ENCODE results near the gene RHD. TPM values are rescaled to one million over a fixed set of nuclear protein-coding genes. Genes with fewer than 3 reads are reported as not detected.
"Not testable (repeated sequence)": the region's sequence is repeated elsewhere in the genome, so short reads cannot be mapped to it uniquely, and the experiment has no call there.

The RHD gene
- total RNA-seq, 1 experiment from 2014 or later: not detected

DNA sequence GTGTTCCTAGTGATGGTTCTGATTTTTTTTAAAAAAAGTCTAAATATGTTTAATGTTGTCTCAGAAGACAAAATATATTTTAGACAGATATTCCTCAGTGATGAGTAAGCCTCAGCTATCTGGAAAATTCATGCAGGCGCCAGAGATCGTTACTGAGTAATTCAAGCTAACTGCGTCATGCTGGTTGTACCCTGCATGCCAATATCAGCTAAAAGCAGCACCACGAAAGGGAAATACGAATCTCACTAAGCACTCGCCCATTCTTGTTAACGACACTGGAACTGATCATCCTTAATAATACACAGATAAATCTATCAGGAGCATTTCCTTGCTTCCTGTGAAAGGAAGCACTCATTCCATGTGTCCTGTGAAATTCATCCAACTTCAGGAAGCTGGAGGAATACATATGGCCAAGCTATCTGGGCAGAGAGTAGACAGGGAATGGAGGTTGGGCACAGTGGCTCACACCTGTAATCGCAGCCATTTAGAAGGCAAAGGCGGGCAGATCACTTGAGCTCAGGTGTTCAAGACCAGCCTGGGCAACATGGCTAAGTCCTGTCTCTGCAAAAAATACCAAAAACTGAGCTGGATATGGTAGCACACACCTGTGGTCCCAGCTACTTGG, 48.1 kb downstream of the RHD start:
- POLR2A ChIA-PET (ENCODE audit: unreplicated experiment); H4K20me1 ChIP-seq (ENCODE audit: low read length); H3K27me3 ChIP-seq (ENCODE audit: low read length); H3K9ac ChIP-seq (ENCODE audit: low read length); DNase-seq; intact Hi-C loops (cut with micrococcal nuclease); H3K27ac ChIP-seq (ENCODE audit: low read length); BruUV-seq (replicated peaks); H3K79me2 ChIP-seq (ENCODE audit: low read length); H3K9me3 ChIP-seq (ENCODE audit: low read length); H3K4me2 ChIP-seq (ENCODE audit: low read length); H3F3A ChIP-seq (ENCODE audit: low read length, unreplicated experiment); H3K4me3 ChIP-seq (ENCODE audit: low read length); ATAC-seq; H3K36me3 ChIP-seq (ENCODE audit: low read depth, low read length); H2AFZ ChIP-seq (ENCODE audit: low read length); H3K9me2 ChIP-seq (replicated peaks; ENCODE audit: low read length); H3K4me1 ChIP-seq (ENCODE audit: insufficient read depth, low read length): not testable (repeated sequence)
- CTCF ChIA-PET: interaction anchor here (0.6 kb wide), 1 partner anchor 454 kb away, joined by 5 read pairs; no protein-coding TSS in a partner anchor

DNA sequence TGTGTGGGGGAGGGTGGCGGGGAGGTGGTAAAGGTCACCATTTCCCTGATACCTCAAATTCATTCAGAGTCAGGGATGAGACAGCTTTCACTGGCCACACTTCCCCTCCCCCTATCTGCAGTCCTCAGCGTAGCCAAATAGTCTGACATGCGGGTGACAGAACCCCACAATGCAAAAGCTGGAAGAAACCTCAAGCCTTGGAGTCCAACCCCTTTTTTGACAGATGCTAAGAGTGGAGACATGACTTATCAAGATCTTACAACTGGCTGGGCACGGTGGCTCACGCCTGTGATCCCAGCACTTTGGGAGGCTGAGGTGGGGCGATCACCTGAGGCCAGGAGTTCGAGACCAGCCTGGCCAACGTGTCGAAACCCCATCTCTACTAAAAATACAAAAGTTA, 49.8 kb downstream of the RHD start:
- H3F3A ChIP-seq (ENCODE audit: low read length, unreplicated experiment); H3K36me3 ChIP-seq (ENCODE audit: low read depth, low read length); H3K4me3 ChIP-seq (ENCODE audit: low read length); POLR2A ChIA-PET (ENCODE audit: unreplicated experiment); H2AFZ ChIP-seq (ENCODE audit: low read length); H3K9me2 ChIP-seq (replicated peaks; ENCODE audit: low read length); CTCF ChIA-PET; H3K27me3 ChIP-seq (ENCODE audit: low read length); H3K9me3 ChIP-seq (ENCODE audit: low read length); H3K4me1 ChIP-seq (ENCODE audit: insufficient read depth, low read length); intact Hi-C loops (cut with micrococcal nuclease); BruUV-seq (replicated peaks); H3K79me2 ChIP-seq (ENCODE audit: low read length); DNase-seq; H3K4me2 ChIP-seq (ENCODE audit: low read length); H3K9ac ChIP-seq (ENCODE audit: low read length); H4K20me1 ChIP-seq (ENCODE audit: low read length); ATAC-seq; H3K27ac ChIP-seq (ENCODE audit: low read length): not testable (repeated sequence)

DNA sequence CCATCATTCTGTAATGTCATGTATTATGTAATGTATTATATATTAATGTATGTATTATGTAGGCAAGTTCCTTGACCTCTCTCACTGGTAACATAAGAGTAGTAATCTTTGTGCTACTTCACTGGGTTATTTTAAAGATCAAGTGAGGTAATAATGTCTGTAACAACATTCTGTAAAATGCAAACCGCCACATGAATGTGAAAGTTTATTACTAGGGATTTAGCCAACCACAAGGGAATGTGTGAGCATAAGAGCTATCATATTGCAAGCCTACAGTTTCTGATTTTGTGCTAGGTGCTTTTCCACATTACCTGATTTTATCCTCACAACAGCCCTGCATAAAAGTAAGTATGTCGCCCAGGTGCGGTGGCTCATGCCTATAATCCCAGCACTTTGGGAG, 52.1 kb downstream of the RHD start:
- POLR2A ChIA-PET (ENCODE audit: unreplicated experiment); H3K27me3 ChIP-seq (ENCODE audit: low read length); ATAC-seq; H3K27ac ChIP-seq (ENCODE audit: low read length); H3K4me2 ChIP-seq (ENCODE audit: low read length); intact Hi-C loops (cut with micrococcal nuclease); H3K4me3 ChIP-seq (ENCODE audit: low read length); DNase-seq; H3K79me2 ChIP-seq (ENCODE audit: low read length); H3K9ac ChIP-seq (ENCODE audit: low read length); H2AFZ ChIP-seq (ENCODE audit: low read length); H3K4me1 ChIP-seq (ENCODE audit: insufficient read depth, low read length); H3K36me3 ChIP-seq (ENCODE audit: low read depth, low read length); BruUV-seq (replicated peaks); H4K20me1 ChIP-seq (ENCODE audit: low read length); H3F3A ChIP-seq (ENCODE audit: low read length, unreplicated experiment); H3K9me2 ChIP-seq (replicated peaks; ENCODE audit: low read length); H3K9me3 ChIP-seq (ENCODE audit: low read length); CTCF ChIA-PET: not testable (repeated sequence)

DNA sequence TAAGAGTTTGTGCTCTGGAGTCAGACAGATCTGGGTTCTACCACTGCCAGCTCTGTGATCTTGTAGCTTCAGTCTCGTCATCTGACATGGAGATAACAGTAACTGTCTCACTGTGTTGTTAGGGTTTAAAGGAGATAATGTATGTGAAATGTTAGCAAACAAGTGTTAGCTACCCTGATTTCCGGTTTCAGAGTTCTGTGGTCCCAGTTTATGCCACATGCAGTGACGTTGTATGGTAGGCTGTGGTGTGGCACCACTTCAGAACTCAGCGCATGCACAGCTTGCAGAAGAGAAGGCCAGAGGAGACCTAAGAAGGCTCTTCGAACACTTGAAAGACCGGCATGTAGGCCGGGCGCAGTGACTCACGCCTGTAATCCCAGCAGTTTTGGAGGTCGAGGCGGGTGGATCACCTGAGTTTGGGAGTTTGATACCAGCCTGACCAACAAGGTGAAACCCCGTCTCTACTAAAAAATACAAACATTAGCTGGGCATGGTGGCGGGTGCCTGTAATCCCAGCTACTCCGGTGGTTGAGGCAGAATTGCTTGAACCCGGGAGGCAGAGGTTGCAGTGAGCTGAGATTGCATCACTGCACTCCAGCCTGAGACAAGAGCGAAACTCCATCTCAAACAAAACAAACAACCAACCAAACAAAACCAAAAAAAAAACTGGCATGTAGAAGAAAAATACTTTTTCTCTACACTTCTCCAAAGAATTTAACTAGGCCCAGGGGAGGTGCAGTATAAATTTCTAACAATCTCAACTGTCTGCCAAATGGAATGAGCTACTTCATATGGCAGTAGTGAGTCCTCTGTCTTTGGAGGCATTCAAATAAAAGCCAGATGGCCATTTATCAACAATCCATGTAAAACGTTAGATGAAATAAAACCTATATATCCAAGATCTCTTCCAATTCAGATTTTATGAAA, 55.8 kb downstream of the RHD start:
- CTCF ChIA-PET; H3F3A ChIP-seq (ENCODE audit: low read length, unreplicated experiment); H3K9me2 ChIP-seq (replicated peaks; ENCODE audit: low read length); H3K9me3 ChIP-seq (ENCODE audit: low read length); H3K9ac ChIP-seq (ENCODE audit: low read length); H3K27me3 ChIP-seq (ENCODE audit: low read length); BruUV-seq (replicated peaks); H3K27ac ChIP-seq (ENCODE audit: low read length); H3K36me3 ChIP-seq (ENCODE audit: low read depth, low read length); DNase-seq; H2AFZ ChIP-seq (ENCODE audit: low read length); H3K4me2 ChIP-seq (ENCODE audit: low read length); ATAC-seq; H3K4me3 ChIP-seq (ENCODE audit: low read length); H4K20me1 ChIP-seq (ENCODE audit: low read length); intact Hi-C loops (cut with micrococcal nuclease); H3K4me1 ChIP-seq (ENCODE audit: insufficient read depth, low read length); POLR2A ChIA-PET (ENCODE audit: unreplicated experiment); H3K79me2 ChIP-seq (ENCODE audit: low read length): not testable (repeated sequence)

DNA sequence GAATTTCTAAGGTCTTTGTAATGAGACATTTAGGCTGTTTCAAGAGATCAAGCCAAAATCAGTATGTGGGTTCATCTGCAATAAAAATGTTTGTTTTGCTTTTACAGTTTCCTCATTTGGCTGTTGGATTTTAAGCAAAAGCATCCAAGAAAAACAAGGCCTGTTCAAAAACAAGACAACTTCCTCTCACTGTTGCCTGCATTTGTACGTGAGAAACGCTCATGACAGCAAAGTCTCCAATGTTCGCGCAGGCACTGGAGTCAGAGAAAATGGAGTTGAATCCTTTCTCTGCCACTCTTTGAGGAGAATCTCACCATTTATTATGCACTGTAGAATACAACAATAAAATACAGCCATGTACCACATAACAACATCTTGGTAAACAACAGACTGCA, 56.5 kb downstream of the RHD start:
- H3K4me1 ChIP-seq (ENCODE audit: insufficient read depth, low read length); H3K9ac ChIP-seq (ENCODE audit: low read length); H3K36me3 ChIP-seq (ENCODE audit: low read depth, low read length); H3K79me2 ChIP-seq (ENCODE audit: low read length); H3K9me2 ChIP-seq (replicated peaks; ENCODE audit: low read length); H3K4me3 ChIP-seq (ENCODE audit: low read length); H2AFZ ChIP-seq (ENCODE audit: low read length); H3K27me3 ChIP-seq (ENCODE audit: low read length); H3K4me2 ChIP-seq (ENCODE audit: low read length); ATAC-seq; BruUV-seq (replicated peaks); intact Hi-C loops (cut with micrococcal nuclease); CTCF ChIA-PET; H4K20me1 ChIP-seq (ENCODE audit: low read length); H3K27ac ChIP-seq (ENCODE audit: low read length); H3K9me3 ChIP-seq (ENCODE audit: low read length); DNase-seq; H3F3A ChIP-seq (ENCODE audit: low read length, unreplicated experiment); POLR2A ChIA-PET (ENCODE audit: unreplicated experiment): not testable (repeated sequence)

DNA sequence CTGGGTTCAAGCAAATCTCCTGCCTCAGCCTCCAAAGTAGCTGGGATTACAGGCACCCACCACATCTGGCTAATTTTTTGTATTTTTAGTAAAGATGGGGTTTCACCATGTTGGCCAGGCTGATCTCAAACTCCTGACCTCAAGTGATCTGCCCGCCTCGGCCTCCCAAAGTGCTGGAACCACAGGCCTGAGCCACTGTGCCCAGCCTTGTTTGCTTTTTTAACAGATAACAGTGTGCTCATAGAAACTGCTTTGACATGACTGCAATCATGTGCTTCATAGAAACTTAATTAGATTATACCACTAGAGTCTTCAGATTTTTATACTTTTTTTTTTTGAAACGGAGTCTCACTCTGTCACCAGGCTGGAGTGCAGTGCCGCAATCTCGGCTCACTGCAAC, 57.0 kb downstream of the RHD start:
- H3K4me2 ChIP-seq (ENCODE audit: low read length); ATAC-seq; H3K27me3 ChIP-seq (ENCODE audit: low read length); H3K9me2 ChIP-seq (replicated peaks; ENCODE audit: low read length); H3K27ac ChIP-seq (ENCODE audit: low read length); H3K4me1 ChIP-seq (ENCODE audit: insufficient read depth, low read length); CTCF ChIA-PET; H4K20me1 ChIP-seq (ENCODE audit: low read length); H3K9me3 ChIP-seq (ENCODE audit: low read length); H3K79me2 ChIP-seq (ENCODE audit: low read length); BruUV-seq (replicated peaks); DNase-seq; H3K9ac ChIP-seq (ENCODE audit: low read length); H3K4me3 ChIP-seq (ENCODE audit: low read length); H3K36me3 ChIP-seq (ENCODE audit: low read depth, low read length); intact Hi-C loops (cut with micrococcal nuclease); H2AFZ ChIP-seq (ENCODE audit: low read length); H3F3A ChIP-seq (ENCODE audit: low read length, unreplicated experiment); POLR2A ChIA-PET (ENCODE audit: unreplicated experiment): not testable (repeated sequence)
